ENCODE results near the gene FBXW9.

- TF ChIP-seq CTCF (IDR thresholded peaks at IDR 0.05), result no peak
- no peak for TF ChIP-seq POLR2A (IDR thresholded peaks at IDR 0.05)
Observed at GRCh38 chr19:12715929-12716328, 19.5 kb upstream of the FBXW9 start.
